ENCODE measurements around the gene SLITRK6.
"Not testable (repeated sequence)": the region's sequence is repeated elsewhere in the genome, so short reads cannot be mapped to it uniquely, and the experiment has no call there.

GRCh38 chr13:85743201-85743770 is 55.9 kb downstream of the SLITRK6 start:
- TF ChIP-seq CTCF (IDR thresholded peaks at IDR 0.05; ENCODE audit: low read depth, low read length, poor library complexity, severe bottlenecking); EZH2phosphoT487 (IDR thresholded peaks at IDR 0.05; ENCODE audit: borderline replicate concordance, low read length): not testable (repeated sequence)

All from DOHH2 (cell line).